ENCODE results near the gene SMIM36. TPM values are rescaled to one million over a fixed set of nuclear protein-coding genes. Genes with fewer than 3 reads are reported as not detected.
"Not testable (repeated sequence)": the region's sequence is repeated elsewhere in the genome, so short reads cannot be mapped to it uniquely, and the experiment has no call there.

SMIM36 gene
- total RNA-seq, 1 donor from 2014 or later = not detected

DNA sequence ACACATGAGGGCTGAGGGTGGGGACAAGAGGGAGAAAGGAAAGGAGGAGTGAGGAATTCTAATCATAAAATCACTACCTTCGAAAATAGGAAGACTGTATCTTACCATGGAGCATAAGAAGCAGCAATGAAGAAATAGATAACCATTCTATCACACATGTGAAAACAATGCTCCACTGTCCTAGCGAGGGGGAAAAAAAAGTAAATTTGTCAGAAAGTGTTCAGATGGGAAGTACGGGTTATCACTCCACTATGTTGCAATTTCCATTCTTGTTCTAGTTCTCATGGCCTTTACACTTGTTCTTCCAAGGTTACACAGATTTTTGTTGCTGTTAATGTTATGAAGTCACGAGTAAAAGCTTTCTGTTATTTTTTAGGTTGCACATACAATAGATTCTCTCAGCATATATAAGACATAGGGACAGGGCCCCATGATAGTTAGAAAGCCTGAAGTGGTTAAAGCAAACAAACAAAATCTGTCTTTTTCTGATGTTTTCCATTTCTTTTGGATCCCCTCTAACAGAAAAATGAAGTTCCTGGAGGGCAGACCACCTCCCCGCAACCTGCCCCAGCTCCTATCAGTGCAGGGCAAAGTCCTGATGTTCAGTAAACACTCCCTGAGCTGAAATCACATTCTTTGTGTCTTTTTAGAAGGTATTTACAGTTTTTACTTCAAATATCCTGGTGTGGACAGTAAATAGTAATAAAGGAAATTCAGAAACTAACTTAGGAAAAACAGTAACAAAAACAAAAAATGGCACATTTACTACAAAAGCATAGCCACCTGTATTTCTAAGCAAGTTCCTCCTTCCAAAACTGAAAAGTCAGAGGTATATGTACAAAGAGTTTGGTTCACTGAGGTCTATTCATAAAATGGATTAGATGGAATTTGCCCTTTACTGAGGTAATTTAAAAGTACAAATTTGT, 103.3 kb downstream of the SMIM36 start:
- DNase-seq = no peak
- ATAC-seq (ENCODE audit: poor library complexity) = no peak
- intact Hi-C loops (cut with DNase I) = no loop called here

DNA sequence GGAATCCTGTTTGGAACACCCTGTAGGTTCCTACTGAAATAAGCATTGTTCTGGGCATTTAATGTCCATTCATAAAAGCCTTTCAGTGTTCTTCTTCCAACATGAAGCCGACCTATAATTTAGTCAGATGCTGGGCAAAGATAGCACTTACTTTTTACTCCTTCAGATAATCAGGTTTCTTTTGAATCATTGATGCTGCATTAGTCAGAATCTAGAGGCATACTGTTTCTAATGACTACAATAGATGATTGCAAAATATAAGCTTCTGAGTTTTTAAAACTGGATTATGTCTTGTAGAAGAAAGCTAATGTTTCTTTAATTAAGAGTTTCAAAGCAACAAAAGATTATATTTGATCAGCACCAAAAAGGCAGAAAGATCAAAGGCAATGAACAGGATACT, 105.7 kb downstream of the SMIM36 start:
- DNase-seq = no peak
- intact Hi-C loops (cut with DNase I) = no loop called here
- ATAC-seq (ENCODE audit: poor library complexity) = no peak

DNA sequence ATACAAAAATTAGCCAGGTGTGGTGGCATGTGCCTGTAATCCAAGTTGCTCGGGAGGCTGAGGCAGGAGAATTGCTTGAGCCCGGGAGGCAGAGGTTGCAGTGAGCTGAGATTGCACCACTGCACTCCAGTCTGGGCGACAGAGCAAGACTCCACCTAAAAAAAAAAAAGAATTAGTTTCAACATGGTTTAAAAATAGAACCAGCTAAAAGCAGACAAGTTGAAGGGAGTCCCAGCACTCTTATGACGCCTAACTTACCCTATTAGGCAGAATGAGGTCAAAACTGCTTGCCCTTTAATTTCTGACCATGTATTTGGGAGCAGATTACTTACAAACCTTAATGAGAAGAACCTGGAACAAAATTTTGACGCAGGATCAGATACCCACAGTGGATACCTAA, 107.1 kb downstream of the SMIM36 start:
- DNase-seq; intact Hi-C loops (cut with DNase I): not testable (repeated sequence)
- peak; percentile 60 for ATAC-seq (ENCODE audit: poor library complexity)

DNA sequence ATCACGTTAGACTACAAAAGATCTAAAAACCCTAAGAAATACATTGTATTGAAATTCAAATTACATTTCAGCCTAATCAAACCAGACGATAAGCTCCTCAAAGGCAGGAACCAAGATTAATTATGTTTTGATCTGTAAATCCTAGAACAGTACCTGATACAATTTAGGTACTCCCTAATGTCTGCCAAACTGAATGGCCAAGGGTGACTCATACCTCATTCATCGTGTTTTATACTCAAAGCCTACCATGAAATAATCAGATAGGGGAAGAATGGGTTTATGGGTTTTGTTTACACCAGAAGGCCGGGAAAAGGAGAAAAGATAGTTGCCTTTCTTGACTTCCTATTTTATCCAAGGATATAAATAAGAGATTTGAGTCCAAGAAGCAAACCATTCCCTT, 108.9 kb downstream of the SMIM36 start:
- DNase-seq (no peak), ATAC-seq (ENCODE audit: poor library complexity) (no peak)
- intact Hi-C loops (cut with DNase I) = no loop called here

Other genes starting within 250 kb of the SMIM36 start
- gene HLF, start 246.5 kb downstream of the SMIM36 start, total RNA-seq = 31.6 TPM
- 13.4 TPM for gene MMD, start 89.6 kb downstream of the SMIM36 start, total RNA-seq
- gene TMEM100, start 211.4 kb upstream of the SMIM36 start, total RNA-seq = 15.5 TPM
- gene PCTP, start 239.6 kb upstream of the SMIM36 start, total RNA-seq = 19.1 TPM

Data from Right ventricle myocardium superior (tissue), 1 donor.